Measurements from ENCODE around the gene DPP10.

DPP10 gene

GRCh38 chr2:115833196-115833595 lies 1390.8 kb downstream of the DPP10 start:
- DNase-seq: no peak

DNA sequence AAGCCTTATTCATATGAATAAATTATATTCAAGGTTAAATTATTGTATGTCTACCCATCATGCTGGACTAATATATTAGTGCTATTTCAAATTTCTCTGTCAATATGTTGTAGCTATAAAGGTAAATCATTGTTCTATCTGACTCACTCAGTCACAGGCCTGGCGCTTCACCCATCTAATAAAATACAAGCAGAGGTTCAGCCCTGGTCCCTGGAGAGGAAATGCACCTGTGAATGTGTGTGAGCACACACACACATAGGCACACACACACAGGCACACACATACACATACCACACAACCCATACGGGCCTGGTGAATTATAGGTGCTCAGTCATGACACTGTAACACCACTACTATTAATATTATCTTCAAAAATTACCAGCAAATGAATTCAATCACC lies 1396.1 kb downstream of the DPP10 start:
- no peak for DNase-seq

DNA sequence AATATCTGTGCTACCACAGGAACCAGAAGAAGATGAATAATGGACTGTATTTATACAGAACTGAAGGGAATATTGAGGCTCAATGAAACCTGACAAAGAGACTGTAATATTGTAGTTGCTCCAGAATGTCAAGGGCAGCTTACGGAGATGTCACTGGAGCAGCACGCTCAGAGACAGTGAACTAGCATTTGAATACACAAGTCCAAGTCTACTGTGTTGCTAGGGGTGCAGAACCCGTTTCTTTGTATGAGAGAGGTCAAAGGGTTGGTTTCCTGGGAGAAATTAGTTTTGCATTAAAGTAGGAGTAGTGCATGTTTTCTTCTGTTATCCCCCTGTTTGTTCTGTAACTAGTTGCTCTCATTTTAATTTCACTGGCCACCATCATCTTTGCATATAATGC lies 1399.9 kb downstream of the DPP10 start:
- no peak for DNase-seq

DNA sequence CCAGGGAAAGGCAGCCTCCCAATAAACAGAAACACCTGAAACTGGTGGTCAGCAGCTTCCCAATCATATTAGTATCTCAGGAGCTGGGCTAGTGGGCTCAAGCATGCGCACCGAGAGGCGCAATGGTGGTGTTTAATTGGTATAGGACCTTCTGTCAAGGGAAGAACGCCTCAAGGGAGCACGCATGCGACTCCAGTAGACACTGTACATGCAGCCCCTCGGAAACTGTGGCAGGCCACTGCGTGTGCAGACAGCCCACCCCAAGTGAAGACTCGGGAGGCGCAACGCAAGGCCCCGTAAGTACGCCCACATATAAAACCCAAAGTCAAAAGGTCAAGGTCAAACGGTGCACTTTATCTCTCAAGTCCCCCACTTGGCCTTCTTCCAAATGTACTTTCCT lies 1405.8 kb downstream of the DPP10 start:
- no peak for DNase-seq

GRCh38 chr2:115867024-115867423 lies 1424.6 kb downstream of the DPP10 start:
- DNase-seq: no peak

GRCh38 chr2:115874427-115874826 lies 1432.0 kb downstream of the DPP10 start:
- DNase-seq: no peak

GRCh38 chr2:115880558-115880957 lies 1438.1 kb downstream of the DPP10 start:
- DNase-seq: no peak

DNA sequence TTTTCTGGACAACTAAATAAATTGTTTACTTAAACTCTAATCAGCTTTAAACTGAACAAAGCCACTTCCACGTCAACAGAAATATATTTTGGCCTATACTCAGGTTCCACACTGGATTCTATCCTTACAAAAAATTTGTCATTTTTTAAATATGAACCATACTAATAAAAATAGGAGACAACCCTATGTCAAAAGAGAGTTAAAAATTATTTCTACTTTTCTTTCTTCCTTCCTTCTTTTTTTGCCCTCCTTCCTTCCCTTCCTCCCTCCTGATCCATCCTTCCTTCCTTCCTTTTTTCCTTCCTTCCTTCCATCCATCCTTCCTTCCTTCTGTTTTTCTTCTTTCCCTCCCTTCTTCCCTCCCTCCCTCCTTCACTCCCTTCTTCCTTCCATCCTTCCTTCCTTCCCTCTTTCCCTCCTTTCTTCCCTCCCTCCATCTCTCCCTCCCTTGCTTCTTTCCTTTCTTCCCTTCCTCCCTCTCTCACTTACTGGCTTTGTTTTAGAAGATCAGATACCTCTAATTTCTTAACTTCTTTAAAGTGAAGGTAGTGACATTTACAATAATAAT lies 1444.9 kb downstream of the DPP10 start:
- no peak for DNase-seq

Data from stimulated activated CD4-positive, alpha-beta T cell treated with anti-CD3 and anti-CD28 coated beads, Interleukin-4, amount 100 ng/mL, for 24 hours (primary cell).